Measurements from ENCODE around the gene GUCY2C. TPM values are rescaled to one million over a fixed set of nuclear protein-coding genes. Genes with fewer than 3 reads are reported as not detected.
A peak's percentile ranks its signal among the peaks of the same experiment; 100 is the strongest.

GUCY2C gene
- total RNA-seq, 2 donors from 2014 or later, result not detected

- ATAC-seq (replicated peaks in 1 of 2) (no peak), DNase-seq (no peak)
- peaks cover 16% of the 10 kb centered on the region for H3K4me1 Mint-ChIP-seq (ENCODE audit: low read depth)
- H3K9me3 Mint-ChIP-seq, result peaks cover 0 to 2% of the 10 kb centered on the region in 2 donors
- no peaks in the 10 kb centered on the region for H3K36me3 Mint-ChIP-seq (ENCODE audit: insufficient read depth in 2 of 2)
- H3K4me3 Mint-ChIP-seq, result no peak overlapping the region
- peaks cover 8% of the 10 kb centered on the region for H3K27me3 Mint-ChIP-seq (ENCODE audit: low read depth)
- H3K27ac Mint-ChIP-seq, result no peak overlapping the region
Measured at GRCh38 chr12:14665354-14666348, 30.7 kb downstream of the GUCY2C start.

- peak; percentile 22 to 28 for DNase-seq
- H3K4me1 Mint-ChIP-seq (ENCODE audit: low read depth), result peaks cover 16% of the 10 kb centered on the region
- ATAC-seq (replicated peaks in 1 of 2), result peak in 1 of 2 donors; percentile 39
- no peaks in the 10 kb centered on the region for H3K36me3 Mint-ChIP-seq (ENCODE audit: insufficient read depth in 2 of 2)
- H3K27me3 Mint-ChIP-seq (ENCODE audit: low read depth), result peaks cover 8% of the 10 kb centered on the region
- H3K4me3 Mint-ChIP-seq, result no peak overlapping the region
- H3K27ac Mint-ChIP-seq, result no peak overlapping the region
- peaks cover 0 to 2% of the 10 kb centered on the region in 2 donors for H3K9me3 Mint-ChIP-seq
Measured at GRCh38 chr12:14664434-14665023, 31.9 kb downstream of the GUCY2C start.

GRCh38 chr12:14663002-14663401 lies 33.4 kb downstream of the GUCY2C start:
- Mint-ChIP-seq H3K27me3 (ENCODE audit: low read depth) (peaks cover 8% of the 10 kb centered on the region), H3K36me3 (ENCODE audit: insufficient read depth in 2 of 2) (no peaks in the 10 kb centered on the region), H3K27ac (no peak overlapping the region), H3K4me1 (ENCODE audit: low read depth) (peaks cover 16% of the 10 kb centered on the region), H3K4me3 (no peak overlapping the region), H3K9me3 (peaks cover 0 to 2% of the 10 kb centered on the region in 2 donors)
- DNase-seq (no peak), ATAC-seq (replicated peaks in 1 of 2) (no peak)

- Mint-ChIP-seq H3K36me3 (ENCODE audit: insufficient read depth in 2 of 2) (no peaks in the 10 kb centered on the region), H3K4me1 (ENCODE audit: low read depth) (peaks cover 14% of the 10 kb centered on the region), H3K4me3 (no peak overlapping the region), H3K9me3 (no peaks in the 10 kb centered on the region), H3K27me3 (ENCODE audit: low read depth) (peaks cover 5% of the 10 kb centered on the region), H3K27ac (no peak overlapping the region)
- DNase-seq, result no peak
- ATAC-seq (replicated peaks in 1 of 2), result no peak
Measured at GRCh38 chr12:14656846-14657245, 39.6 kb downstream of the GUCY2C start.

- Mint-ChIP-seq H3K27me3 (ENCODE audit: low read depth) (no peaks in the 10 kb centered on the region), H3K4me3 (no peak overlapping the region), H3K4me1 (ENCODE audit: low read depth) (peaks cover 14% of the 10 kb centered on the region), H3K9me3 (no peaks in the 10 kb centered on the region), H3K36me3 (ENCODE audit: insufficient read depth in 2 of 2) (no peaks in the 10 kb centered on the region), H3K27ac (no peak overlapping the region)
- DNase-seq (no peak), ATAC-seq (replicated peaks in 1 of 2) (no peak)
Measured at GRCh38 chr12:14655284-14655683, 41.1 kb downstream of the GUCY2C start.

- no peak overlapping the region for H3K4me3 Mint-ChIP-seq
Measured at GRCh38 chr12:14654842-14655241, 41.6 kb downstream of the GUCY2C start.

GRCh38 chr12:14654416-14654815 lies 42.0 kb downstream of the GUCY2C start:
- H3K4me3 Mint-ChIP-seq, result no peak overlapping the region
- DNase-seq, result no peak
- H3K4me1 Mint-ChIP-seq (ENCODE audit: low read depth), result peaks cover 14% of the 10 kb centered on the region

More at GRCh38 chr12:14654842-14655241, 41.6 kb downstream of the GUCY2C start:
- Mint-ChIP-seq H3K27me3 (ENCODE audit: low read depth) (no peaks in the 10 kb centered on the region), H3K27ac (no peak overlapping the region), H3K4me1 (ENCODE audit: low read depth) (peaks cover 14% of the 10 kb centered on the region), H3K36me3 (ENCODE audit: insufficient read depth in 2 of 2) (no peaks in the 10 kb centered on the region), H3K9me3 (no peaks in the 10 kb centered on the region)
- DNase-seq, result no peak
- peak in 1 of 2 donors; percentile 32 for ATAC-seq (replicated peaks in 1 of 2)

GRCh38 chr12:14652483-14652882 lies 43.9 kb downstream of the GUCY2C start:
- H3K27me3 Mint-ChIP-seq (ENCODE audit: low read depth), result no peaks in the 10 kb centered on the region
- no peaks in the 10 kb centered on the region for H3K36me3 Mint-ChIP-seq (ENCODE audit: insufficient read depth in 2 of 2)
- DNase-seq (no peak), ATAC-seq (replicated peaks in 1 of 2) (no peak)
- no peak overlapping the region for H3K27ac Mint-ChIP-seq
- H3K4me1 Mint-ChIP-seq (ENCODE audit: low read depth), result peaks cover 14% of the 10 kb centered on the region
- no peak overlapping the region for H3K4me3 Mint-ChIP-seq
- H3K9me3 Mint-ChIP-seq, result no peaks in the 10 kb centered on the region

More at GRCh38 chr12:14654416-14654815, 42.0 kb downstream of the GUCY2C start:
- Mint-ChIP-seq H3K9me3 (no peaks in the 10 kb centered on the region), H3K36me3 (ENCODE audit: insufficient read depth in 2 of 2) (no peaks in the 10 kb centered on the region), H3K27me3 (ENCODE audit: low read depth) (no peaks in the 10 kb centered on the region), H3K27ac (no peak overlapping the region)
- ATAC-seq (replicated peaks in 1 of 2), result peak in 1 of 2 donors; percentile 19

- no peaks in the 10 kb centered on the region for H3K27me3 Mint-ChIP-seq (ENCODE audit: low read depth)
- H3K4me1 Mint-ChIP-seq (ENCODE audit: low read depth), result peaks cover 14% of the 10 kb centered on the region
- ATAC-seq (replicated peaks in 1 of 2) (no peak), DNase-seq (no peak)
- H3K36me3 Mint-ChIP-seq (ENCODE audit: insufficient read depth in 2 of 2), result no peaks in the 10 kb centered on the region
- H3K4me3 Mint-ChIP-seq, result no peak overlapping the region
- no peaks in the 10 kb centered on the region for H3K9me3 Mint-ChIP-seq
- no peak overlapping the region for H3K27ac Mint-ChIP-seq
Measured at GRCh38 chr12:14651371-14651770, 45.0 kb downstream of the GUCY2C start.

- no peak overlapping the region for H3K4me3 Mint-ChIP-seq
- DNase-seq (no peak), ATAC-seq (replicated peaks in 1 of 2) (no peak)
- peak overlapping the region; percentile 34 for H3K27ac Mint-ChIP-seq
- no peaks in the 10 kb centered on the region for H3K9me3 Mint-ChIP-seq
- H3K36me3 Mint-ChIP-seq (ENCODE audit: insufficient read depth in 2 of 2), result no peaks in the 10 kb centered on the region
- H3K4me1 Mint-ChIP-seq (ENCODE audit: low read depth), result peaks cover 14% of the 10 kb centered on the region
- no peaks in the 10 kb centered on the region for H3K27me3 Mint-ChIP-seq (ENCODE audit: low read depth)
Measured at GRCh38 chr12:14650789-14651188, 45.6 kb downstream of the GUCY2C start.

GRCh38 chr12:14647028-14647750 lies 49.2 kb downstream of the GUCY2C start:
- ATAC-seq (replicated peaks in 1 of 2) (no peak), DNase-seq (no peak)
- Mint-ChIP-seq H3K9me3 (no peaks in the 10 kb centered on the region), H3K27ac (no peak overlapping the region), H3K36me3 (ENCODE audit: insufficient read depth in 2 of 2) (no peaks in the 10 kb centered on the region), H3K27me3 (ENCODE audit: low read depth) (no peaks in the 10 kb centered on the region), H3K4me1 (ENCODE audit: low read depth) (peaks cover 23% of the 10 kb centered on the region), H3K4me3 (no peak overlapping the region)

- Mint-ChIP-seq H3K27me3 (ENCODE audit: low read depth) (no peaks in the 10 kb centered on the region), H3K4me1 (ENCODE audit: low read depth) (peaks cover 23% of the 10 kb centered on the region), H3K27ac (peak overlapping the region; percentile 15), H3K4me3 (peak overlapping the region; percentile 42 to 62), H3K9me3 (no peaks in the 10 kb centered on the region), H3K36me3 (ENCODE audit: insufficient read depth in 2 of 2) (no peaks in the 10 kb centered on the region)
- DNase-seq (no peak), ATAC-seq (replicated peaks in 1 of 2) (peak; percentile 53 to 63)
Measured at GRCh38 chr12:14643251-14643650, 53.1 kb downstream of the GUCY2C start.

- DNase-seq (no peak), ATAC-seq (replicated peaks in 1 of 2) (no peak)
- no peak overlapping the region for H3K27ac Mint-ChIP-seq
- H3K27me3 Mint-ChIP-seq (ENCODE audit: low read depth), result no peaks in the 10 kb centered on the region
- H3K4me1 Mint-ChIP-seq (ENCODE audit: low read depth), result peaks cover 6% of the 10 kb centered on the region
- H3K4me3 Mint-ChIP-seq, result no peak overlapping the region
- peaks cover 7 to 9% of the 10 kb centered on the region in 2 donors for H3K36me3 Mint-ChIP-seq (ENCODE audit: insufficient read depth in 2 of 2)
- peaks cover 6 to 10% of the 10 kb centered on the region in 2 donors for H3K9me3 Mint-ChIP-seq
Measured at GRCh38 chr12:14638066-14638465, 58.3 kb downstream of the GUCY2C start.
